Sciatic nerve (tissue), 2 donors: ENCODE results near the gene XPO4. TPM values are rescaled to one million over a fixed set of nuclear protein-coding genes. Genes with fewer than 3 reads are reported as not detected.

Experiments used
- ATAC-seq: fragments of 200-7000 bp; cut with Tn5 transposase; one replicate; pipeline ENCODE4 v1.9.1; 2020; ENCODE audit warnings: mild to moderate bottlenecking, moderate library complexity
- DNase-seq: peaks from one replicate; pipeline ENCODE4 v3.0.0-alpha.2; 2020; ENCODE audit warnings: low spot score
- intact Hi-C: fragments of 100-400 bp; cut with DNase I; formaldehyde crosslinking; loops from one replicate; pipeline ENCODE4 v1.14.2; 2022
- total RNA-seq: library from RNA; stranded (reverse); fragmentation: NEBNext Ultra II Directional; extraction: Animal tissue kit (Norgen Biotek cat#: 25700); gene quantifications from one replicate; pipeline ENCODE4 v1.2.1, GENCODE V29; 2021
- donor health status: DM: no; HTN: no; CAD: no.
- donor health status: DM: no; HTN: no; CAD: no.

XPO4 gene
- total RNA-seq, 1 donor from 2014 or later = 13.9 TPM

GRCh38 chr13:20803180-20803965 lies 99.2 kb downstream of the XPO4 start:
- no peak for ATAC-seq
- intact Hi-C loops = no loop called here

DNA sequence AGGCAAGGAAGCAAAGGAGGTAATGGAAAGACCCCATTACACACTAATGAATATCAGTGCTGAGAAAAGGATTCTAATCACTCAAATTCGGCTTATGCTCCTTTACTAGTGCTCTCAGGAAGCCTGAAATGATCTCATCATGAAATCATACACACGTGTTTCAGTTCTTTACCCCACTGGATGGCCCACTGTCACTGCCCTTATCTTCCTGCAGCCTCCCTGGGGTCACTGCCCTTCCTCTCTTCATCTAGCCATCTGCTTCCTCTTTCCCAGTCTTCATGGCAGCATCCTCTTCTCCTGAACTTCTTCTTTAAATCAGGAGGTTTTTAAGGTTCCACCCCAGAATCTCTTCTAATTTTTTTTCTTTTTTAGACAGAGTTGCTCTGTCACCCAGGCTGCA lies 100.8 kb downstream of the XPO4 start:
- DNase-seq (no peak), ATAC-seq (no peak)
- intact Hi-C loops = no loop called here

More at GRCh38 chr13:20803180-20803965, 99.2 kb downstream of the XPO4 start:
- DNase-seq = no peak

DNA sequence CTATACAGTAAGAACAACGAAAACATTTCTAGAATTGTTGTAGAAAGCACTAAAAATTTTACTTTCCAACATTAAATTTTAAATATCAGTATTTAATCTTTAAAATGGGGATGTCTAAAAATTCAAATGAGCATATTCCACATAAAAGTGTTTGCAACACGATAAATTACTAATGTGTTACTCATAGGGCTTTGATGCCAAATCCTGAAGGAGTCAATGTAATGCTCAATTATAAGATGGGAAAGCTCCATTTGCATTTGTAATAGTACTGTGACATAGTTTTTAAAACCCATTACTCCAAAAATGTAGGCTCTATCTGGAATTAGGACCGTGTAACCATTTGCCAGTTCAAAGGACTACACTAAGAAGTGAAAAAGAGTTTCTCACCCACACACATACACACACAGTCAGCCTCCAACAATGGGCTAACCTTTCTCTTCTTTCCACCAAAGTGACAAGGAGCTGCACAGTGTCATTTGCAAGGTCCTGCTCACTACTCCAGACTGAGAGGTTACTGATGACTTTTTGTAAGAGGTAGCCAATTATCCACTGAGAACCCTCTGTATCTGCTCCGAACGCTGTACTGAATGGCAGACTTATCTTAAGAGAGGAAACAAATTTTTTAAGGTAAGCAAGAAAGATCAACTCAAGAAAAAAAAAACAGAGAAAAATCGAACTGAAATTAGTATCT lies 102.7 kb downstream of the XPO4 start:
- DNase-seq (no peak), ATAC-seq (no peak)
- intact Hi-C loops = no loop called here

DNA sequence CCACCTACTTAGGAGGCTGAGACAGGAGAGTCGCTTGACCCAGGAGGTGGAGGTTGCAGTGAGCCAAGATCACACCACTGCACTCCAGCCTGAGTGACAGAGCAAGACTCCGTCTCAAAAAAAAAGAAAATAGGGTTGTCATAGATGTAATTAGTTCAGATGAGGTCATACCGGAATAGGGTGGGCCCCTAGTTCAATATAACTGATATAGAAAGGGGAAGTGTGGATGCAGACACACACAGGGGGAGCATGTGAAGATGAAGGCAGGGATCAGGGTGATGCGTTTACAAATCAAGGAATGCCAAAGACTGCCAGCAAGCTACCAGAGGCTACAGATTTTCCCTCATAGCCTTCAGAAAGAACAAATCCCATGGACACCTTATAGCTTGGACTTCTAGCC lies 104.5 kb downstream of the XPO4 start:
- intact Hi-C loops = no loop called here
- DNase-seq (no peak), ATAC-seq (no peak)

DNA sequence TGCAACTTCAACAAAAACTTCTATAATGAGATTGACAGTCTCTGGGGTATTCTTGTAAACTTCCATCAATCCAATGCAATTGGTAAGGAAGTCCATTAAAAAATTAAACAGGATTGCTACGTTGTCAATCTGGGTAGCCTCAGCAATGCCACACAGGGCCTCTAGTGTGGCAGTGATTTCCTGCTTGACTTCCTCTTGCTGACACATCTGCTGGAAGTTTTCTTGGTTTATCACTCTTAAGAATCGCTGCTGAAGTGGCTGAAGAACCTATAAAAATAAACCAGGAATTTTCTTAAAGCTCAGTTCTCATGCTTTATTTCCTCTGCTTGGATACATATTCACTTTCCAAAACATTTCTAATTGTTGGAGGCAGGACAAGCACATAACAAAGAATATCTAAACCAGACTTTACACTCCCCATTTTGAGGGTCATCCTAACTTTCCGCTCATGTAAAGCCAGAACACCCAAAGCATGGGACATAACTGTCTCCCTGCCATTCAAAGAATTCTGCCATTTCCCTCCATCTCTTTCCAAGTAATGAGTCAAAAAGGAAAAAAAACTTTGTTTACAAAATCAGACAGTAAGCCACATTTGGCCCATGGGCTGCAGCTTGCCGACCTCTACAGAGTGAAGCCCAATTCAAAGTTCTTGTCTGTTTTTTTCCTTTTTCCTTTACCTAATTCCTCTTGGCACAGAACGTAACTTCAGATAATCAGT lies 105.6 kb downstream of the XPO4 start:
- intact Hi-C loops = no loop called here
- DNase-seq = no peak
- no peak for ATAC-seq

GRCh38 chr13:20789665-20790064 lies 112.9 kb downstream of the XPO4 start:
- DNase-seq = no peak
- ATAC-seq = no peak
- intact Hi-C loops = no loop called here

GRCh38 chr13:20788312-20788711 lies 114.2 kb downstream of the XPO4 start:
- DNase-seq (no peak), ATAC-seq (no peak)
- intact Hi-C loops = no loop called here

GRCh38 chr13:20787180-20787579 lies 115.4 kb downstream of the XPO4 start:
- DNase-seq = no peak
- no peak for ATAC-seq
- intact Hi-C loops = no loop called here

- no peak for DNase-seq
- intact Hi-C loops = no loop called here
These were observed 120.3 kb downstream of the XPO4 start for GRCh38 chr13:20782116-20782708.

GRCh38 chr13:20780317-20780716 lies 122.2 kb downstream of the XPO4 start:
- no peak for ATAC-seq
- DNase-seq = no peak
- intact Hi-C loops = no loop called here

More at GRCh38 chr13:20782116-20782708, 120.3 kb downstream of the XPO4 start:
- ATAC-seq = no peak

DNA sequence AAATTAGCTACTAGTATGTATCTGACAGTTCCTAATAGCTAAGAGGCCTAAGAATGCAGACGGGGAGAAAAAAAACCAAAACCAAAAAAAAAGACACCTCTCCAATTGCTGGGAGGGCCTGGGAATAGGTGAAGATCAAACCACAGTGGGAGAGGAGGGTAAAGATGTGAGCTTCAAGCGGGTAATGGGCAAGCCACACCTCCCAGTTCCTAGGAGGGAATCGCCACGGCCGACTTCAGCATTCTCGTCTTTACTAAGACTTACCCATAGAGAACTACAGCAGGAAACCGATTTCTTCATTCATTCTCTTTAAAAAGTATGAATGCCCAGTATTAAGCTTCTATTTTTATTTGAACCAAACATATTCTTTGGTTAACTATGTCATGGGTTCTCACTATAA lies 123.1 kb downstream of the XPO4 start:
- ATAC-seq = no peak
- intact Hi-C loops = no loop called here
- no peak for DNase-seq

- ATAC-seq (no peak), DNase-seq (no peak)
- intact Hi-C loops = no loop called here
These were observed 124.2 kb downstream of the XPO4 start for GRCh38 chr13:20778311-20778710.

DNA sequence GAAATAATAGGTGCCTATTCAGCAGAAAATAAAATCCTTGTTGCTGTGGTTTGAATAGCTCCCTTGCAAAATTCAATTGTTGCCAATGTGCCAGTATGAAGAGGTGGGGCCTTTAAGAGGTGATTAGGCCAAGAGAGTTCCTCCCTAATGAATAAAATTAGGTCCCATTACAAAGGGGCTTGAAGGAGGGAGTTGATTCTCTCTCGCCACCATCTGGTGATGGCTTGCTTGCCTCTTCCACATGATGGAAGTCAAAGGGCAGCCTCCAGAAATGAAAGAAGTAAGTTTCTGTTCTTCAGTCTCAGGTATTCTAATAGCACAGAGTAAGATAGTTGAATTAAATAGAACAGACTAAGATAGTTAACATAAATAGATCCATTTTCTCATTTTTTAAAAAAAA lies 125.8 kb downstream of the XPO4 start:
- no peak for ATAC-seq
- DNase-seq = no peak
- intact Hi-C loops = no loop called here

GRCh38 chr13:20775961-20776360 lies 126.6 kb downstream of the XPO4 start:
- ATAC-seq (no peak), DNase-seq (no peak)
- intact Hi-C loops = no loop called here

- DNase-seq (no peak), ATAC-seq (no peak)
- intact Hi-C loops = no loop called here
These were observed 127.8 kb downstream of the XPO4 start for GRCh38 chr13:20774746-20775145.

GRCh38 chr13:20773194-20774080 lies 129.1 kb downstream of the XPO4 start, which contains the start of gene EEF1AKMT1:
TSS of gene EEF1AKMT1 (minus strand) at chr13:20773961. CDS start at chr13:20757598, 16,363 bp downstream.
- DNase-seq (peak; percentile 96), ATAC-seq (peak; percentile 100)
- intact Hi-C loops = no loop called here

DNA sequence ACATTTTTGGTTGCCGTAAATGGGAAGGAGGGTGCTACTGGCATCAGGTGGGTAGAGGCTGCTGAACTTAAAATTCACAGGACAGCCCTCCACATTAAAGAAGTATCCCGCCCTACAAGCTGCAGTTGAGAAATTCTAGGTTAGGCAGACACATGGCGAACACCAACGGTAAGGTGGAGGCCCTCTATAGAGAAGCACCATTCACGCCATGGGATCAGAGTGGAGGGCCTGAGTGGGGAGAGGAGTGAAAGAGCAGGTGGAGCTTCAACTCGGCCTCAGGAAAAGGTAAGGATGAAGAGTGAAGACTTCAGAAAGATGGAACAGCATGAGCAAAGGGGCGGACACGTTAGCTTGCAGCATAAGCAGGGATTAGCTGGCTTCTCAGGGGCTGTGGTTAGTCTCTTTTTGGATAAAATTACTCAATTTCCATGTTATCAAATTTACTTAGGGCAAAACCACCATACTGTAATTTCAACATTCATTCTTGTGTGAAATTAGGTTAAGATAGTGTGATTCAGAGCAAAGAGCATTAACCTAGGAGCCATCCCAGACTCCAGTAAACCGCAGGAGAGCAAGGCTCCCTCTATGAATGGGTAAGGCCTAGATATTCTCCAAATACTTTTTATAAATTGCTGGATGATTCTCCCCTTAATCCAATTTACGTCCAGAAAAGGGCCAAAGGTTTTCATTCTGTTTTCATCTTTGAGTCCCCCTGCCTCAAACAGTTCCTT lies 130.0 kb downstream of the XPO4 start:
- intact Hi-C loops = no loop called here
- ATAC-seq = no peak
- DNase-seq = no peak

DNA sequence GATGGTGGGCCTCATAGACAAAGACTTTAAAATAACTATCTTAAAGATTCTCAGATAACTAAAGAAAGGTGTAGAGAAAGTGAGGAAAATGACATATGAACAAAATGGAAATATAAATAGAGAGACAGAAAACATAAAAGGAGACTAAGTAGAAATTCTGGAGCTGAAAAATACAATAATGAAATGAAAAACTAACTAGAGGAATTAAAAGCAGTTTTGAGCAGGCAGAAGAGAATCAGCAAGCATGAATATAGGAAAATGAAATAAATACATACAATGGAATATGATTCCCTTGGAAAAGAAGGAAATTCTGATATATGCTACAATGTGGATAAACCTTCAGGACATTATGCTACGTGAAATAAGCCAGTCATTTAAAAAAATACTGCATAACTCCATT lies 132.7 kb downstream of the XPO4 start:
- no peak for ATAC-seq
- intact Hi-C loops = no loop called here
- no peak for DNase-seq
